Activated naive CD4-positive, alpha-beta T cell treated with anti-CD3 and anti-CD28 coated beads, Interleukin-2, amount 50 U/mL, for 16 hours (primary cell): Measurements from ENCODE around the gene SDK1.

Experiments
- DNase-seq: peaks from one replicate; pipeline ENCODE4 v3.0.0-alpha.2; 2020

Gene SDK1

GRCh38 chr7:4097001-4097609, 796.1 kb downstream of the SDK1 start:
- no peak for DNase-seq

DNA sequence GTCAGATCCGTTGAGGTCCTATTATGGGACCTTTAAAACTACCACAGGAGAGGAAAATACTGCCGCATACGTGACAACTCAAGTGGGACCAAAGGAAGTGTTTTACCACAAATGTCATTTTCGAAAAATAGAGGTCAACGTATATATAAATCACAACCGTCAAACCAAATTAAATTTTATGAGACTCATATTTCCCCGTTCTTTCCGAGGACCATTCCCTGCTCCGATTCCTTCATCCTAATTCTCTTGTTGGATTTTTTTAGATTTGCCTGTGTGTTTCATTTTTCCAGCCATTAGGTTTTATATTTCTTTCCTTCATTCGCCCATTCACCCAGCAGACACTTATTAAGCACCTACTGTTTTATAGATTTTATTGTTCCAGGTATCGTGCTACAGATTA, 797.1 kb downstream of the SDK1 start:
- no peak for DNase-seq

GRCh38 chr7:4099651-4100050, 798.6 kb downstream of the SDK1 start:
- DNase-seq = no peak

- no peak for DNase-seq
These were observed 799.1 kb downstream of the SDK1 start for GRCh38 chr7:4100148-4100547.

DNA sequence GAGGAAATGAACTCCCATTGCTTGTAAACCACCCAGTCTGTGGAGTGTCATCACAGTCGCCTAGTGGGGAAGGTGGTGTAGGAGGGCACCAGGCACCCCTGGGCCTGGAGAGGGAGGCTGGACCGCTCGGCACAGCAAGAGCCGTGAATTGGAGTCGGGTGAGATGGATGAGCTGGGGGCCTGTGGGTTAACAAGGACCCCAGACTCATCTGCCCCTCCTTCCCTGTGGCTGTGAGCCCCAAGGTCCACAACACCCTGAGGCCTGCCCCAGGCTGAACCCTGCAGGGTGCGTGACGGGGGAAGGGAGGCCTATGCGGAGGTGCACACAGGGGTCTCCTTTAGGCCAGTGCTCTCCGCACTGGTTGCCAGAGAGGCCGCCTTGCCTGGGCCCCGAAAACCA, 799.6 kb downstream of the SDK1 start:
- no peak for DNase-seq

DNA sequence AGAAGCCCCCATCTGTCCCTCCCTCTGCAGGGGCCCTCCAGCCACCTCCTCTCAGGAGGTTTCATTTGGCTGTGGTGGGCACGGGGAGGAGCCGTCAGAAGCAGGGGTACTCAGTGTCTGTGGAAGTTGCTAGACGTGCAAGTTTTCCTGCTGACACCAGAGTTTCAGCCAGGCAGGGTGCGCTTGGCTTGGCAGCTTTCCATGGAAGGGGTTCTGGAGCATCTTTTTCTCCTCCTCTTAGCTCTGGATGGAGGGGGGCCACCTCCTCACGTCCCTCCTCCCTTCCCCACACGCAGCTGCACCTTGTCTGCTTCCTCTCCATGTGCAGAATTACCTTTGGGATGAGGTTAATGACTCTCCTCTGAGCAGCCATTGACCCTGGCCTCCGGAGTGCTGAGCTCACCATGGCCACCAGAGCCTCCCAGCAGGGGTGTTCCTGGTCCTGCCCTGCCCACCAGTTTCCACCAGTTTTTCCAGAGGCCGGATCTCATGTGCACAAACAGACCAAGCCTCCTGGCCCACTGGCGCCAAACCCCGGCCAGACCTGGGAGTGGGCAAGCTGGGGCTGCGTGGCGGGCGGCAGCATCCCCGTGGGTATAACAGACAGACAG, 801.3 kb downstream of the SDK1 start:
- DNase-seq = no peak

DNA sequence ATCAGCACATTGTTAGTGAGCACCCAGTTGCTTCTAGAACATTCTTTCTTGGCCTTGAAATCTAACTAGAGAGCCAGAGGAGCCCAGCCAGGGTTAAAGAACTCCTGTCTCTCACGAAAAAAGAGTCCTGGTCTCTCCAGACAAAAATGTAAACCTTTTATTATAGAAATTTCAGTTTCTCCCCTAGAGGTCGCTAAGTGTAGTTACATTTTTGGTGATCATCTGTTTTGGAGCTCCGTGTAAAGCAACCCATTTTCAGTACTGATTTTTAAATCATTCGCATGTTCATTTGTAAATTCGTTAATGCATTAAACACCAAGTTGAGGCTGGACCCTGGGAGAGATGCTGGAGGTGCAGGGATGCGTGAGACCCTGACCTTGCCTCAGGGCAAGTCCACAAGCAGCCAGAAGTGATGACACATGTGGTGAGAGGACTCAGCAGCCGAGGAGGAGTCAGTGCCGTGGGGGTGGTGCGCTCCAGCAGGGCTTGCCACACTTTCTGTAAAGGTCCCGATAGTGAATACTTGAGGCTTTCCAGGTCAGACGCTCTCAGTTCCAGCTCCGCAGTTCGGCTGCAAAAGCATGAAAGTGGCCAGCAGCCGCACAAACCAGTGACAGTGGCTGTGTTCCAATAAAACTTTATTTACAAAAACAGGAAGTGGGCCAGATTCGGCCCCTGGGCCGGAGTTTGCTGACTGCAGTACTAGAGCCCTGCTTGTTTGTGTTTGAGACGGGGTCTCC, 802.5 kb downstream of the SDK1 start:
- DNase-seq = no peak

GRCh38 chr7:4107839-4108238, 806.8 kb downstream of the SDK1 start:
- DNase-seq = no peak

DNA sequence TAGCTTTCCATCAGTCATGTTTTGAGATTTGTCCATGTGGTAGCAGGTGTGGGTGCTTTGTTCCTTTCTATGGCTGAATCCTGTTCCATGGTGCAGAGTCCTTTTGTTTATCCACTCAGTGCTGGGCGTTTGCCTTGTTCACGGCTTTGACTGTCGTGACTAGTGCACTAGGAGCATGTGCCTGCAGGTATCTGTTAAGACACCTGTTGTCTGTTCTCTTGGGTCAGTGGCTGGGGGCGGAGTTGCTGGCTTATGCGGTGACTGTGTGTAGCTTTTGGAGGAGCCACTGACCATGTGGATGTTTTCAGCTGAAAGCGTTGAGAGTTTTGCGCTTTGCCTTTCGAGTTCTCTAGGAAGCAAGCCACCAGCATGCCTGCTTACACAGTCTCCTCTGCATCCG, 807.9 kb downstream of the SDK1 start:
- no peak for DNase-seq

DNA sequence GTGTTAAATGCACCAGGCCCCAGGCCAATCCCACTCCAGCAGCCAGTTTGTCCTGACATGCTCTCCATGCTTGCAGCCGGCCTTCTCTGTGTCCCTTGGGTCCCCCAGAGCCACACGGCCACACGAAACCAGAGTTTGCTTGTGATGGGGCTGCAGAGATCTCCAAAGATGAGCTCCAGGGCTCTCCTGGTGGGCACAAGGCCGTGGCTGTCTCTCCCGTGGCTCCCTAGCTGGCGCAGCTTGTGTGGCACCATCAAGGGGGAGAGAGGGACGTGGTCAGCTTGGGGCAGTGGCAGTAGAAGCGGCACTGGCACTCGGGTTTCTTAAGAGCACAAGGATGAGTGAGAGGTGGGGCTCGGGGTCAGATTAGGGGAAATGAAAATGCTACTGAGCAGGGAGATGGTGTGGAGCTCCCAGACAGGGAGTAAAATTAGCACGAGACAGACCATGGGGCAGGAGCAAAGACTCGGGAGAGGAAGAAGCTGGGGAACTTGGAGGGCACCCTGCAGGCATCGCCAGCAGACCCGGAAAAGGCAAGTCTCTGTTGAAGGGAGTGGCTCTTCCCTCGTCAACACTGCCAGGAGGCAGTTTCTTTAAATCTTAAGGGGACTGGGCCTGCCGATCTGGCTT, 808.5 kb downstream of the SDK1 start:
- no peak for DNase-seq

DNA sequence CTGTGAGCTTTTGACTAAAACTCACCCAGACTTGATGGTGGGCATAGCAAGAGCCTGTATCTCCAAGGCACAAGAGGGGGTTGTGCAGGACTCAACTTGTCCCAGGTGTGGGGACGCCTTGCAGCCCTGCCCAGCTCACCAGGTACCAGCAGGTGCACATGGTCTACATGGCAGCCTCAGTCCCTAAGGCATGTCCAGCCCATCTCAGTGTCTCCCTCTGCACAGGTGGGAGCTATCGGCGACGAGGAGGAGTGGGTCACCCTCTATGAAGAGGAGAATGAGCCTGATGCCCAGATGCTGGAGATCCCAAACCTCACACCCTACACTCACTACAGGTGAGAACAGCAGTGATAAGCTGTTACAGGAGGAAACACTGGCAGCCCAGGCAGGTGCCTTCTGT, 809.4 kb downstream of the SDK1 start:
- DNase-seq = no peak

DNA sequence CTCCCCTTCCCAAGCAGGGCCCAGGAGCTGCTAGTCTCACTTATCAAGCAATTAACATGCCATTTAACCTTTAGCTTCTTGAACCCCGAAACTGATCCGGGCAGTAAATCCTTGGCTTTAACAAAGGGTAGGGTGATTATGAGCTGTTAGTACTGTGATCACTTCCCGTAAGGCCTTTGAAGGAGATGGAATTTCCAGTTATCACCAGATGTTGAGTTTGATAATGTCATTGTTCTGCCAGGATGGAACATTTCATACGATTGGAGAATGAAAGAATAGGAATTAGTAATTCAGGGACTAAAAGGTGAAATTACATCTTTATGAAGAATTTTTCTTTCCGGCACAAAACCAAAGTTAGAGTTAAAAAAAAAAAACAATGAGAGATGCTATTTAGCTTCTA, 810.1 kb downstream of the SDK1 start:
- no peak for DNase-seq

GRCh38 chr7:4113271-4113670, 812.2 kb downstream of the SDK1 start:
- no peak for DNase-seq

- no peak for DNase-seq
These were observed 812.9 kb downstream of the SDK1 start for GRCh38 chr7:4113976-4114375.

GRCh38 chr7:4115442-4115841, 814.4 kb downstream of the SDK1 start:
- DNase-seq = no peak

GRCh38 chr7:4115941-4116610, 815.0 kb downstream of the SDK1 start:
- no peak for DNase-seq

GRCh38 chr7:4119848-4120247, 818.8 kb downstream of the SDK1 start:
- DNase-seq = no peak

DNA sequence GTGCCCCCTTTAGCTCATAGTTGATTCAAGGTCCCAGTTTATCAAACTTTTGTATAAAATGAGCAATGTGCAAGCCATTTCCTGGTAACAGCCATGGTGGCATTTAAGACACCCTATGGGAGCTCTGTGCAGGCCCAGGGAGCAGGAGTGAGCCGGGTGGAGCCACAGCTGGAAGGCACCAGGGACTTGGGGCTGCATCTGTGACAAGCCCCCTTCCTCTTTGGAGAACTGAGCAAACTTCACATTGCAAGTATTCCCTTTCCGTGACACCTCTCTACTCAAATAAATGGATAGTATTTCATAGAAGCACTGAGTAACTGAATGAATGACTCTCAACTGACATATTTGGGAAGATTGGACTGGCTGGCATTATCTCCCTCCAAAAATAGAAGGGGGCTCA, 822.3 kb downstream of the SDK1 start:
- DNase-seq = no peak

DNA sequence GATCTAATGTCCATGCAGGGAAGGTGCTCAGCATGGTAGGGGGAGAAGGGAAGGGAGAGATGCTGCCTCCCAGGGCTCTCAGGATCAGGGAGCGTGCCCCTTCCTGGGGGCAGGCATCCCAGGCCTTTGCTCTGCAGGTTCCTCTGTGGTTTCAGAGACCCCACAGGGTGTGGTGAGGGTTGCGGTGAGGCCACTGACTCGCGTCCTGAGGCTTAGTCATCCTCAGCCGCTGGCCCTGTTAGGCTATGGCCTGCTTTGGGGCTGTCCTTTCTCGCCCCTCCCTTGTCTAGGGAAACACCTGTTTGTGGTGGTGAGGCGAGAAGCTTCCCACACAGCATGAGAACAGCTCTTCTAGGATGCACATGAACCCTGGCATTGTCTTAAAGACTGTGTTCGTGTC, 822.8 kb downstream of the SDK1 start:
- DNase-seq = no peak

GRCh38 chr7:4124556-4125477, 823.8 kb downstream of the SDK1 start:
- no peak for DNase-seq

DNA sequence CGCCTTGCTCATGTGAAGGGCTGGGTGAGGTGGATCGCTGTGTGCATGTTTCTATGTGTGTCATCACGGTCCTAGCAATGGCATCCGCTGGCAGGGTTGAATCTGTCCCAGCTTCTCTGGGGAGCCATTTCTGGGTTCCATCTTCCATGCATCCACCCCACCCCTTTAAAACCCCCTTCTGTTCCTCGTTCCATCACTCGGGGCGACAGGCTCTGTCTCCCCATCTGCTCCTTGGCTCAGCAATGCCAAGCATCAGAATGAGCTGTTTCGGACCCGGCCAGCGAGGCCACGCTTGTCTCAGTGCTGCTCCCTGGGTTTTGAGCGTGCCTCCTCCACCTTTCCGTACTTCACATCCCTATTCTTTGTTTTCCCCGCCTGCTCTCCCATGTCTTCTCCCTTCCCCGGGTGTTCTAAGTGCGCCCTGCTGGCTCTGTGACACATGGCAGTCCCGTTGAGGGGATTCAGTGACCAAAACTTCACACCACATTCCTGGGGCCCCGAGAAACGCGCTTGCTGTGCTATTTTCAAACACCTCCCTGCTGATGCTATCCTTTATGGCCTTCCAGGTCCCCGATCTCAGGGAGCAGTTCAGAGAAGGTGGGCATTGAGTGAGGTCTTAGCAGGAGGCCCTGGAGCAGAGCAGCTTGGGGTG, 827.0 kb downstream of the SDK1 start:
- DNase-seq = no peak
